ENCODE measurements around the gene BTBD7. TPM values are rescaled to one million over a fixed set of nuclear protein-coding genes. Genes with fewer than 3 reads are reported as not detected.

Gene BTBD7
- total and polyA plus RNA-seq, 8 donors, result 6.3 to 21.6 (median 13.8) TPM

GRCh38 chr14:93262446-93262845 is 70.4 kb downstream of the BTBD7 start:
- intact Hi-C loops (cut with DNase I), result no loop called here
- ATAC-seq, result peak in 1 of 4 donors; percentile 49
- no peak for FAIRE-seq
- H3K4me1 ChIP-seq, result peaks cover 3 to 4% (median 4%) of the 10 kb centered on the region in 3 donors
- no peak for DNase-seq
- no peak overlapping the region for H3K27ac ChIP-seq
- 91 to 99% methylated on average over 2 of the region's 2 CpGs for WGBS, 2 donors
- TF ChIP-seq CTCF (IDR thresholded peaks at IDR 0.05), result no peak
- no peak overlapping the region for H3K4me3 ChIP-seq
- no peaks in the 10 kb centered on the region for H3K36me3 ChIP-seq
- H3K27me3 ChIP-seq, result no peaks in the 10 kb centered on the region
- no peaks in the 10 kb centered on the region for H3K9me3 ChIP-seq

GRCh38 chr14:93249128-93249831 is 83.6 kb downstream of the BTBD7 start:
- intact Hi-C loops (cut with DNase I), result no loop called here
- DNase-seq, result no peak
- ATAC-seq, result no peak
- no peak for FAIRE-seq
- Histone ChIP-seq H3K9me3 (no peaks in the 10 kb centered on the region), H3K27me3 (no peaks in the 10 kb centered on the region), H3K36me3 (peaks cover 0 to 40% (median 13%) of the 10 kb centered on the region in 3 donors), H3K27ac (no peak overlapping the region), H3K4me1 (no peaks in the 10 kb centered on the region), H3K4me3 (no peak overlapping the region)
- WGBS, 2 donors, result 94 to 98% methylated on average over 7 of the region's 7 CpGs
- TF ChIP-seq CTCF (IDR thresholded peaks at IDR 0.05), result no peak

- peaks cover 3 to 51% (median 21%) of the 10 kb centered on the region in 3 donors for H3K36me3 ChIP-seq
- TF ChIP-seq CTCF (IDR thresholded peaks at IDR 0.05), result no peak
- intact Hi-C loops (cut with DNase I), result no loop called here
Observed at GRCh38 chr14:93246534-93246933, 86.3 kb downstream of the BTBD7 start.

GRCh38 chr14:93245764-93246420 is 86.9 kb downstream of the BTBD7 start:
- no peak overlapping the region for H3K4me3 ChIP-seq
- no peaks in the 10 kb centered on the region for H3K9me3 ChIP-seq
- no peak overlapping the region for H3K27ac ChIP-seq
- H3K27me3 ChIP-seq, result no peaks in the 10 kb centered on the region
- ATAC-seq (no peak), DNase-seq (no peak), FAIRE-seq (no peak)
- H3K36me3 ChIP-seq, result peaks cover 3 to 53% (median 21%) of the 10 kb centered on the region in 3 donors
- TF ChIP-seq CTCF (IDR thresholded peaks at IDR 0.05), result no peak
- intact Hi-C loops (cut with DNase I), result no loop called here
- 81 to 85% methylated on average over 10 of the region's 10 CpGs for WGBS, 2 donors
- no peaks in the 10 kb centered on the region for H3K4me1 ChIP-seq

More at GRCh38 chr14:93246534-93246933, 86.3 kb downstream of the BTBD7 start:
- Histone ChIP-seq H3K27me3 (no peaks in the 10 kb centered on the region), H3K4me3 (no peak overlapping the region), H3K27ac (no peak overlapping the region), H3K4me1 (no peaks in the 10 kb centered on the region), H3K9me3 (no peaks in the 10 kb centered on the region)
- no peak for FAIRE-seq
- no peak for ATAC-seq
- DNase-seq, result no peak

GRCh38 chr14:93240678-93241000 is 92.2 kb downstream of the BTBD7 start:
- DNase-seq, result no peak
- WGBS, 2 donors, result 84 to 90% methylated on average over 3 of the region's 3 CpGs
- TF ChIP-seq CTCF (IDR thresholded peaks at IDR 0.05), result no peak

More at GRCh38 chr14:93240678-93241000, 92.2 kb downstream of the BTBD7 start:
- no peak for ATAC-seq
- Histone ChIP-seq H3K36me3 (peaks cover 3 to 31% (median 18%) of the 10 kb centered on the region in 3 donors), H3K4me3 (no peak overlapping the region), H3K4me1 (no peaks in the 10 kb centered on the region), H3K27me3 (no peaks in the 10 kb centered on the region), H3K27ac (no peak overlapping the region), H3K9me3 (no peaks in the 10 kb centered on the region)
- FAIRE-seq, result no peak
- intact Hi-C loops (cut with DNase I), result no loop called here

All from pancreas (tissue), 10 donors.